ENCODE data around the gene TDRD7.

The TDRD7 gene

GRCh38 chr9:97394881-97395280 is 17.0 kb upstream of the TDRD7 start:
- TF ChIP-seq CTCF (IDR thresholded peaks at IDR 0.05; ENCODE audit: borderline replicate concordance, control extremely low read depth, extremely low read depth, insufficient read depth, missing control alignments), result no peak
- in situ Hi-C loops (cut with MboI; ENCODE audit: low sequenced_read_pairs, unreplicated experiment), result loop anchor here (10.0 kb wide), 2 partner anchors 220 to 540 kb away; partner anchors contain the start of gene ZNF782
- no peak for DNase-seq (ENCODE audit: low spot score)

GRCh38 chr9:97395745-97396144 is 16.2 kb upstream of the TDRD7 start:
- in situ Hi-C loops (cut with MboI; ENCODE audit: low sequenced_read_pairs, unreplicated experiment), result loop anchor here (10.0 kb wide), 2 partner anchors 219 to 541 kb away; partner anchors contain the start of gene ZNF782
- no peak for TF ChIP-seq CTCF (IDR thresholded peaks at IDR 0.05; ENCODE audit: borderline replicate concordance, control extremely low read depth, extremely low read depth, insufficient read depth, missing control alignments)
- no peak for DNase-seq (ENCODE audit: low spot score)

GRCh38 chr9:97396256-97396655 is 15.6 kb upstream of the TDRD7 start:
- in situ Hi-C loops (cut with MboI; ENCODE audit: low sequenced_read_pairs, unreplicated experiment), result loop anchor here (10.0 kb wide), 2 partner anchors 219 to 541 kb away; partner anchors contain the start of gene ZNF782
- DNase-seq (ENCODE audit: low spot score), result no peak
- TF ChIP-seq CTCF (IDR thresholded peaks at IDR 0.05; ENCODE audit: borderline replicate concordance, control extremely low read depth, extremely low read depth, insufficient read depth, missing control alignments), result no peak

- DNase-seq (ENCODE audit: low spot score), result no peak
- in situ Hi-C loops (cut with MboI; ENCODE audit: low sequenced_read_pairs, unreplicated experiment), result loop anchor here (10.0 kb wide), 2 partner anchors 218 to 542 kb away; partner anchors contain the start of gene ZNF782
- no peak for TF ChIP-seq CTCF (IDR thresholded peaks at IDR 0.05; ENCODE audit: borderline replicate concordance, control extremely low read depth, extremely low read depth, insufficient read depth, missing control alignments)
Measured at GRCh38 chr9:97397220-97397619, 14.7 kb upstream of the TDRD7 start.

- peak; percentile 84 for DNase-seq (ENCODE audit: low spot score)
- peak; percentile 99 for TF ChIP-seq CTCF (IDR thresholded peaks at IDR 0.05; ENCODE audit: borderline replicate concordance, control extremely low read depth, extremely low read depth, insufficient read depth, missing control alignments)
- in situ Hi-C loops (cut with MboI; ENCODE audit: low sequenced_read_pairs, unreplicated experiment), result loop anchor here (10.0 kb wide), 2 partner anchors 216 to 544 kb away; partner anchors contain the start of gene ZNF782
Measured at GRCh38 chr9:97398999-97399758, 12.7 kb upstream of the TDRD7 start.

GRCh38 chr9:97403746-97404316 is 8.1 kb upstream of the TDRD7 start:
- no peak for TF ChIP-seq CTCF (IDR thresholded peaks at IDR 0.05; ENCODE audit: borderline replicate concordance, control extremely low read depth, extremely low read depth, insufficient read depth, missing control alignments)
- DNase-seq (ENCODE audit: low spot score), result no peak
- in situ Hi-C loops (cut with MboI; ENCODE audit: low sequenced_read_pairs, unreplicated experiment), result no loop called here

Measured in GM13976 (cell line).